Activated gamma-delta T cell treated with anti-CD3 and anti-CD28 coated beads, Interleukin-2, amount 50 U/mL, for 16 hours (primary cell): Measurements from ENCODE around the gene NAPSA.
"Not testable (repeated sequence)": the region's sequence is repeated elsewhere in the genome, so short reads cannot be mapped to it uniquely, and the experiment has no call there.

Experiments
- DNase-seq: peaks from one replicate; pipeline ENCODE4 v3.0.0-alpha.2; 2020; ENCODE audit warnings: low read depth

Gene NAPSA

GRCh38 chr19:50330365-50331078 is 34.9 kb downstream of the NAPSA start:
- peak; percentile 59 for DNase-seq

GRCh38 chr19:50329926-50330294 is 35.5 kb downstream of the NAPSA start:
- DNase-seq, result not testable (repeated sequence)

- peak; percentile 57 for DNase-seq
These were observed 36.1 kb downstream of the NAPSA start, which contains the start of gene KCNC3 for GRCh38 chr19:50329146-50329925. Gene KCNC3, minus strand, starts transcription at chr19:50329377. Its CDS starts 295 bp downstream, at chr19:50329082.

GRCh38 chr19:50328873-50329145 is 36.6 kb downstream of the NAPSA start:
- no peak for DNase-seq

- no peak for DNase-seq
These were observed 37.1 kb downstream of the NAPSA start for GRCh38 chr19:50328224-50328872.

- no peak for DNase-seq
These were observed 37.8 kb downstream of the NAPSA start for GRCh38 chr19:50327461-50328223.

- no peak for DNase-seq
These were observed 38.4 kb downstream of the NAPSA start for GRCh38 chr19:50327013-50327412.

- no peak for DNase-seq
These were observed 39.3 kb downstream of the NAPSA start for GRCh38 chr19:50326101-50326664.

GRCh38 chr19:50325310-50326100 is 39.9 kb downstream of the NAPSA start:
- DNase-seq, result peak; percentile 41

- DNase-seq, result no peak
These were observed 41.1 kb downstream of the NAPSA start for GRCh38 chr19:50324331-50324730.

GRCh38 chr19:50323782-50324133 is 41.7 kb downstream of the NAPSA start:
- no peak for DNase-seq

GRCh38 chr19:50322931-50323781 is 42.3 kb downstream of the NAPSA start:
- DNase-seq, result no peak

GRCh38 chr19:50322234-50322633 is 43.2 kb downstream of the NAPSA start:
- DNase-seq, result no peak

GRCh38 chr19:50321831-50322230 is 43.6 kb downstream of the NAPSA start:
- no peak for DNase-seq

GRCh38 chr19:50320596-50320995 is 44.8 kb downstream of the NAPSA start:
- DNase-seq, result no peak

GRCh38 chr19:50320051-50320450 is 45.4 kb downstream of the NAPSA start:
- no peak for DNase-seq

GRCh38 chr19:50319156-50319555 is 46.3 kb downstream of the NAPSA start:
- DNase-seq, result no peak

- no peak for DNase-seq
These were observed 47.0 kb downstream of the NAPSA start for GRCh38 chr19:50318438-50318837.

- no peak for DNase-seq
These were observed 48.3 kb downstream of the NAPSA start for GRCh38 chr19:50317115-50317514.

- DNase-seq, result no peak
These were observed 49.5 kb downstream of the NAPSA start for GRCh38 chr19:50315773-50316448.
